ENCODE results near the gene RNF39. TPM values are rescaled to one million over a fixed set of nuclear protein-coding genes. Genes with fewer than 3 reads are reported as not detected.
"Not testable (repeated sequence)": the region's sequence is repeated elsewhere in the genome, so short reads cannot be mapped to it uniquely, and the experiment has no call there.

Gene RNF39
- polyA plus RNA-seq, 4 donors = 0.97 to 1.5 (median 1.3) TPM

GRCh38 chr6:30062471-30063178 is 12.9 kb downstream of the RNF39 start:
- no peak for DNase-seq (ENCODE audit: low read depth in 4 of 4, low spot score in 3 of 4)

GRCh38 chr6:30061858-30062458 is 13.6 kb downstream of the RNF39 start:
- DNase-seq (ENCODE audit: low read depth in 4 of 4, low spot score in 3 of 4) = no peak

- DNase-seq (ENCODE audit: low read depth in 4 of 4, low spot score in 3 of 4) = peak; percentile 89 to 96 (median 94)
These were observed 14.3 kb downstream of the RNF39 start, which contains the start of gene POLR1H for GRCh38 chr6:30061092-30061857. Gene POLR1H, plus strand, starts transcription at chr6:30061265. Its CDS starts 260 bp downstream, at chr6:30061525.

GRCh38 chr6:30060606-30061091 is 14.9 kb downstream of the RNF39 start:
- DNase-seq (ENCODE audit: low read depth in 4 of 4, low spot score in 3 of 4) = no peak

- DNase-seq (ENCODE audit: low read depth in 4 of 4, low spot score in 3 of 4) = no peak
These were observed 20.1 kb downstream of the RNF39 start for GRCh38 chr6:30055513-30055912.

GRCh38 chr6:30053682-30054081 is 21.9 kb downstream of the RNF39 start:
- DNase-seq (ENCODE audit: low read depth in 4 of 4, low spot score in 3 of 4) = no peak

- DNase-seq (ENCODE audit: low read depth in 4 of 4, low spot score in 3 of 4) = no peak
These were observed 28.3 kb downstream of the RNF39 start for GRCh38 chr6:30047220-30047619.

GRCh38 chr6:30044630-30045029 is 30.9 kb downstream of the RNF39 start:
- no peak for DNase-seq (ENCODE audit: low read depth in 4 of 4, low spot score in 3 of 4)

GRCh38 chr6:30043744-30044143 is 31.8 kb downstream of the RNF39 start:
- no peak for DNase-seq (ENCODE audit: low read depth in 4 of 4, low spot score in 3 of 4)

GRCh38 chr6:30042914-30043313 is 32.7 kb downstream of the RNF39 start:
- DNase-seq (ENCODE audit: low read depth in 4 of 4, low spot score in 3 of 4) = no peak

- no peak for DNase-seq (ENCODE audit: low read depth in 4 of 4, low spot score in 3 of 4)
These were observed 33.1 kb downstream of the RNF39 start for GRCh38 chr6:30042476-30042875.

GRCh38 chr6:30041821-30042220 is 33.7 kb downstream of the RNF39 start:
- DNase-seq (ENCODE audit: low read depth in 4 of 4, low spot score in 3 of 4) = no peak

GRCh38 chr6:30041221-30041620 is 34.3 kb downstream of the RNF39 start:
- DNase-seq (ENCODE audit: low read depth in 4 of 4, low spot score in 3 of 4) = no peak

- no peak for DNase-seq (ENCODE audit: low read depth in 4 of 4, low spot score in 3 of 4)
These were observed 38.3 kb downstream of the RNF39 start for GRCh38 chr6:30037182-30037788.

- no peak for DNase-seq (ENCODE audit: low read depth in 4 of 4, low spot score in 3 of 4)
These were observed 39.8 kb downstream of the RNF39 start for GRCh38 chr6:30035784-30036183.

- not testable (repeated sequence) for DNase-seq (ENCODE audit: low read depth in 4 of 4, low spot score in 3 of 4)
These were observed 42.1 kb downstream of the RNF39 start for GRCh38 chr6:30033440-30033839.

GRCh38 chr6:30031381-30031780 is 44.2 kb downstream of the RNF39 start:
- no peak for DNase-seq (ENCODE audit: low read depth in 4 of 4, low spot score in 3 of 4)

GRCh38 chr6:30029588-30029987 is 46.0 kb downstream of the RNF39 start:
- DNase-seq (ENCODE audit: low read depth in 4 of 4, low spot score in 3 of 4) = no peak

- no peak for DNase-seq (ENCODE audit: low read depth in 4 of 4, low spot score in 3 of 4)
These were observed 50.4 kb downstream of the RNF39 start for GRCh38 chr6:30025186-30025585.

- not testable (repeated sequence) for DNase-seq (ENCODE audit: low read depth in 4 of 4, low spot score in 3 of 4)
These were observed 52.9 kb downstream of the RNF39 start for GRCh38 chr6:30022712-30023111.

GRCh38 chr6:30022189-30022588 is 53.4 kb downstream of the RNF39 start:
- DNase-seq (ENCODE audit: low read depth in 4 of 4, low spot score in 3 of 4) = no peak

All from left renal pelvis (tissue), 4 donors.